ENCODE measurements around the gene C18orf63. TPM values are rescaled to one million over a fixed set of nuclear protein-coding genes. Genes with fewer than 3 reads are reported as not detected.
"Not testable (repeated sequence)": the region's sequence is repeated elsewhere in the genome, so short reads cannot be mapped to it uniquely, and the experiment has no call there.

The C18orf63 gene
- total RNA-seq, 1 donor from 2014 or later: not detected

GRCh38 chr18:74316257-74317170 lies 875 bp downstream of the C18orf63 start:
- DNase-seq (ENCODE audit: low spot score in 2 of 2): no peak
- no peak for FAIRE-seq

- FAIRE-seq (no peak), DNase-seq (ENCODE audit: low spot score in 2 of 2) (no peak)
Observed at GRCh38 chr18:74326231-74326630, 10.6 kb downstream of the C18orf63 start.

- DNase-seq (ENCODE audit: low spot score in 2 of 2); FAIRE-seq: not testable (repeated sequence)
Observed at GRCh38 chr18:74326791-74327190, 11.2 kb downstream of the C18orf63 start.

- FAIRE-seq (no peak), DNase-seq (ENCODE audit: low spot score in 2 of 2) (no peak)
Observed at GRCh38 chr18:74328206-74328605, 12.6 kb downstream of the C18orf63 start.

GRCh38 chr18:74329688-74330205 lies 14.1 kb downstream of the C18orf63 start:
- no peak for FAIRE-seq

GRCh38 chr18:74331404-74331803 lies 15.8 kb downstream of the C18orf63 start:
- no peak for DNase-seq (ENCODE audit: low spot score in 2 of 2)
- no peak for FAIRE-seq

More at GRCh38 chr18:74329688-74330205, 14.1 kb downstream of the C18orf63 start:
- no peak for DNase-seq (ENCODE audit: low spot score in 2 of 2)

- DNase-seq (ENCODE audit: low spot score in 2 of 2): no peak
Observed at GRCh38 chr18:74333091-74333490, 17.5 kb downstream of the C18orf63 start.

GRCh38 chr18:74334242-74334893 lies 18.7 kb downstream of the C18orf63 start:
- DNase-seq (ENCODE audit: low spot score in 2 of 2): no peak
- no peak for FAIRE-seq

More at GRCh38 chr18:74333091-74333490, 17.5 kb downstream of the C18orf63 start:
- FAIRE-seq: no peak

GRCh38 chr18:74336656-74337055 lies 21.0 kb downstream of the C18orf63 start:
- DNase-seq (ENCODE audit: low spot score in 2 of 2) (no peak), FAIRE-seq (no peak)

GRCh38 chr18:74337155-74337911 lies 21.7 kb downstream of the C18orf63 start:
- DNase-seq (ENCODE audit: low spot score in 2 of 2) (no peak), FAIRE-seq (no peak)

- FAIRE-seq: no peak
- DNase-seq (ENCODE audit: low spot score in 2 of 2): no peak
Observed at GRCh38 chr18:74337912-74338309, 22.3 kb downstream of the C18orf63 start.

GRCh38 chr18:74342416-74343043 lies 26.9 kb downstream of the C18orf63 start:
- peak in 1 of 2 donors; percentile 27 for DNase-seq (ENCODE audit: low spot score in 2 of 2)
- FAIRE-seq: peak; percentile 95

- DNase-seq (ENCODE audit: low spot score in 2 of 2) (no peak), FAIRE-seq (no peak)
Observed at GRCh38 chr18:74346206-74346605, 30.6 kb downstream of the C18orf63 start.

GRCh38 chr18:74348581-74348980 lies 32.9 kb downstream of the C18orf63 start:
- FAIRE-seq: no peak
- no peak for DNase-seq (ENCODE audit: low spot score in 2 of 2)

- FAIRE-seq: no peak
Observed at GRCh38 chr18:74351354-74351753, 35.7 kb downstream of the C18orf63 start.

GRCh38 chr18:74353169-74353775 lies 37.6 kb downstream of the C18orf63 start:
- peak; percentile 47 to 52 for DNase-seq (ENCODE audit: low spot score in 2 of 2)
- FAIRE-seq: peak; percentile 85

More at GRCh38 chr18:74351354-74351753, 35.7 kb downstream of the C18orf63 start:
- no peak for DNase-seq (ENCODE audit: low spot score in 2 of 2)

GRCh38 chr18:74356959-74357358 lies 41.3 kb downstream of the C18orf63 start:
- DNase-seq (ENCODE audit: low spot score in 2 of 2) (no peak), FAIRE-seq (no peak)

GRCh38 chr18:74360852-74361655 lies 45.4 kb downstream of the C18orf63 start:
- FAIRE-seq (no peak), DNase-seq (ENCODE audit: low spot score in 2 of 2) (no peak)

GRCh38 chr18:74367905-74368304 lies 52.3 kb downstream of the C18orf63 start:
- FAIRE-seq (no peak), DNase-seq (ENCODE audit: low spot score in 2 of 2) (no peak)

Measured in frontal cortex (tissue), 4 donors.